GM23338 (cell line): ENCODE data around the gene TRIP4. TPM values are rescaled to one million over a fixed set of nuclear protein-coding genes. Genes with fewer than 3 reads are reported as not detected.

ENCODE experiments used
- ATAC-seq: fragments of 200-7000 bp; cut with Tn5 transposase; 3 replicates; pipeline ENCODE4 v1.9.1; 2020
- DNase-seq: peaks from one replicate; pipeline ENCODE4 v3.0.0-alpha.2; 2015; ENCODE audit warnings: low spot score
- H2AFZ ChIP-seq: fragments of 200-600 bp; sonication (generic); 2 replicates; pipeline ENCODE4 v1.8.0; 2016; ENCODE audit warnings: antibody characterized with exemption, mild to moderate bottlenecking, moderate library complexity
- H3F3A ChIP-seq: fragments of 200-600 bp; sonication (generic); replicated peaks from 2 replicates; pipeline ENCODE4 v1.8.0; 2017; ENCODE audit warnings: antibody characterized with exemption, mixed run types, low read depth
- H3K27ac ChIP-seq: fragments of 200-600 bp; sonication (generic); 2 replicates; pipeline ENCODE4 v1.6.1; 2016; ENCODE audit warnings: low read depth
- H3K27me3 ChIP-seq: fragments of 200-600 bp; sonication (generic); 2 replicates; pipeline ENCODE4 v1.8.0; 2016; ENCODE audit warnings: mild to moderate bottlenecking, mixed run types, moderate library complexity; ENCODE audit not compliant: insufficient read depth
- H3K36me3 ChIP-seq: fragments of 200-600 bp; sonication (generic); 2 replicates; pipeline ENCODE4 v1.8.0; 2016; ENCODE audit warnings: mild to moderate bottlenecking; ENCODE audit not compliant: insufficient read depth
- H3K4me1 ChIP-seq: fragments of 200-600 bp; sonication (generic); 2 replicates; pipeline ENCODE4 v1.8.0; 2016; ENCODE audit warnings: mild to moderate bottlenecking, moderate library complexity; ENCODE audit not compliant: insufficient read depth
- H3K4me2 ChIP-seq: fragments of 200-600 bp; sonication (generic); 2 replicates; pipeline ENCODE4 v1.7.1; 2017; ENCODE audit warnings: mixed run types
- H3K4me3 ChIP-seq: fragments of 200-600 bp; sonication (generic); 2 replicates; pipeline ENCODE4 v1.6.1; 2016; ENCODE audit warnings: mixed run types
- H3K79me2 ChIP-seq: fragments of 200-600 bp; sonication (generic); replicated peaks from 2 replicates; pipeline ENCODE4 v1.8.0; 2017; ENCODE audit warnings: mild to moderate bottlenecking; ENCODE audit not compliant: insufficient read depth
- H3K9me2 ChIP-seq: fragments of 200-600 bp; sonication (generic); 2 replicates; pipeline ENCODE4 v1.8.0; 2017; ENCODE audit not compliant: insufficient read depth
- H4K20me1 ChIP-seq: fragments of 200-600 bp; sonication (generic); replicated peaks from 2 replicates; pipeline ENCODE4 v1.8.0; 2017; ENCODE audit warnings: mild to moderate bottlenecking; ENCODE audit not compliant: insufficient read depth
- H3K27ac Mint-ChIP-seq: 2 replicates; pipeline ENCODE4 v1.8.0; 2020; ENCODE audit warnings: inconsistent platforms, mild to moderate bottlenecking, moderate library complexity, mixed read lengths
- H3K27me3 Mint-ChIP-seq: 3 replicates; pipeline ENCODE4 v1.8.0; 2022; ENCODE audit warnings: low read depth, mild to moderate bottlenecking, moderate library complexity, mixed read lengths, inconsistent platforms; ENCODE audit not compliant: insufficient read depth, poor library complexity
- H3K36me3 Mint-ChIP-seq: 3 replicates; pipeline ENCODE4 v1.8.0; 2021; ENCODE audit warnings: low read depth, mild to moderate bottlenecking, inconsistent platforms, moderate library complexity, mixed read lengths
- H3K4me1 Mint-ChIP-seq: 3 replicates; pipeline ENCODE4 v1.8.0; 2020; ENCODE audit warnings: mild to moderate bottlenecking, inconsistent platforms, mixed read lengths
- H3K4me3 Mint-ChIP-seq: 3 replicates; pipeline ENCODE4 v1.8.0; 2021; ENCODE audit warnings: moderate library complexity, mild to moderate bottlenecking, inconsistent platforms, mixed read lengths
- H3K9me3 Mint-ChIP-seq: 3 replicates; pipeline ENCODE4 v1.8.0; 2020; ENCODE audit warnings: moderate library complexity, mild to moderate bottlenecking, inconsistent platforms, mixed read lengths
- CREB1 ChIP-seq: fragments of 250-450 bp; sonication (Bioruptor Pico); IDR thresholded peaks from 2 replicates; pipeline ENCODE4 v1.5.0; 2020; ENCODE audit warnings: low read depth, mild to moderate bottlenecking, moderate library complexity
- ETS1 ChIP-seq: IDR thresholded peaks from 2 replicates; pipeline ENCODE4 v1.6.1; 2016; ENCODE audit warnings: antibody characterized with exemption
- EZH2 ChIP-seq: fragments of 200-600 bp; sonication (generic); IDR thresholded peaks from one replicate; pipeline ENCODE4 v1.8.0; 2017; ENCODE audit warnings: antibody characterized with exemption, mild to moderate bottlenecking, low read depth; ENCODE audit not compliant: unreplicated experiment
- EZH2phosphoT487 ChIP-seq: fragments of 200-600 bp; sonication (generic); IDR thresholded peaks from one replicate; pipeline ENCODE4 v1.8.1; 2018; ENCODE audit warnings: antibody characterized with exemption; ENCODE audit not compliant: unreplicated experiment
- JUNB ChIP-seq: IDR thresholded peaks from one replicate; pipeline ENCODE4 v1.6.1; 2016; ENCODE audit warnings: antibody characterized with exemption; ENCODE audit not compliant: unreplicated experiment
- NANOG ChIP-seq: IDR thresholded peaks from 2 replicates; pipeline ENCODE4 v1.6.1; 2016; ENCODE audit warnings: antibody characterized with exemption, borderline replicate concordance
- POLR2AphosphoS5 ChIP-seq: IDR thresholded peaks from 2 replicates; pipeline ENCODE4 v1.6.1; 2016; ENCODE audit warnings: antibody characterized with exemption, low read depth
- ZNF114 ChIP-seq: fragments of 250-450 bp; sonication (Bioruptor Pico); IDR thresholded peaks from 2 replicates; pipeline ENCODE4 v1.5.0; 2020; ENCODE audit warnings: mild to moderate bottlenecking, moderate library complexity
- ZNF331 ChIP-seq: fragments of 250-450 bp; sonication (Bioruptor Pico); IDR thresholded peaks from 2 replicates; pipeline ENCODE4 v1.5.0; 2020; ENCODE audit warnings: low read depth, mild to moderate bottlenecking, moderate library complexity
- polyA plus RNA-seq: library from polyadenylated mRNA; unstranded; fragments of >200 nt; fragmentation: Nextera tagmentation; extraction: Ambion mirVana; gene quantifications from 2 replicates; pipeline ENCODE4 v1.2.1, GENCODE V29; 2016
- total RNA-seq: library from RNA; depleted of rRNA; stranded (reverse); fragments of >200 nt; shearing (Covaris generic); gene quantifications from 2 replicates; pipeline ENCODE4 v1.2.3, GENCODE V29; 2014
- TF ChIP-seq, protein P1 (sequence below): IDR thresholded peaks from one replicate; pipeline ENCODE4 v1.6.1; 2018; ENCODE audit warnings: antibody characterized with exemption; ENCODE audit not compliant: unreplicated experiment

TRIP4 gene
- total and polyA plus RNA-seq, 2 experiments from 2014 or later = 10.3 to 16.0 TPM

DNA sequence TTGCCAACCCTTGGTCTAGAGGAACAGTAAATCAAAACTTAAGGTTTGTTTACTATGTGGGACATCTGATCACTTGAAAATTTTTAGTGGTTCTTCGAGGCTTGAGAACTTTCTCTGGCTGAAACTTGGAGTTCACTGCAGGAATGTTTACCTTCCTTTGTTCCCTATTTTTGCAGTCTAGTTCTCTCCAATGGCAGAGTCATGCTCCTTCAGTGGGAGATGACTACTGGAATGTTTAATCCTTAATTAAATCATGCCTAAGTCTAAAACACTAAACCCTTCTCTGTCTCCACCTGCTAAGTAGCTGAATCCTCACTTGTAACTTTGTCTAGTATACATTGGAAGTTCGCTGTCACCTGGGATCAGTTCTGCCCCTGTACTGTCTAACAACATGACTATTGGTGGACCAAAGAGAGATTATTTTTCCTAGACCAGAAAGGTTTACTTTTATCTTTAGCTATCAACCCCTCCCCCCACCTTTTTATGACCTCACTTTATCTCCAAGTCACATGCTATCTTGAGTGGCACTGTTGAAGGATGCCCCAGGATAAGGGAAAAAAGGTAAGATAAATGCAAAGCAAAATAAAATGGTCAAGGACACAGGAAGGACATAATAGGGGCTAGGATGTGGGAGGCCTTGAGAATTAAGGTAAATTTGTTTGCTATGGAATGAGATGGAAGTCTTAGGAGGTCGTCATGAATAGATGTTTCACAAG lies 71.6 kb downstream of the TRIP4 start (continued):
- TF ChIP-seq NANOG = no peak
- no peak for TF ChIP-seq EZH2phosphoT487
- TF ChIP-seq EZH2 = no peak

GRCh38 chr15:64460206-64460723 lies 72.6 kb downstream of the TRIP4 start, which contains the start of gene ZNF609:
TSS of gene ZNF609 (plus strand) at chr15:64460578. CDS start at chr15:64499420, 38,842 bp downstream.
- H3K27ac ChIP-seq = peak within 1 kb of the TSS; percentile 95
- peak within 1 kb of the TSS; percentile 84 for H3K4me3 ChIP-seq
- no peaks in the 10 kb centered on the region for H3K36me3 ChIP-seq
- peaks cover 27% of the 10 kb centered on the region for H4K20me1 ChIP-seq
- Mint-ChIP-seq H3K9me3 (no peaks in the 10 kb centered on the region), H3K4me3 (peak within 1 kb of the TSS; percentile 88), H3K4me1 (peaks cover 47% of the 10 kb centered on the region), H3K27ac (peak within 1 kb of the TSS; percentile 92), H3K36me3 (no peaks in the 10 kb centered on the region; the same call in 1 of the 3 replicates), H3K27me3 (peaks cover 2% of the 10 kb centered on the region)
- no peaks in the 10 kb centered on the region for H3K27me3 ChIP-seq
- ATAC-seq = peak; percentile 78
- TF ChIP-seq, protein P1, sequence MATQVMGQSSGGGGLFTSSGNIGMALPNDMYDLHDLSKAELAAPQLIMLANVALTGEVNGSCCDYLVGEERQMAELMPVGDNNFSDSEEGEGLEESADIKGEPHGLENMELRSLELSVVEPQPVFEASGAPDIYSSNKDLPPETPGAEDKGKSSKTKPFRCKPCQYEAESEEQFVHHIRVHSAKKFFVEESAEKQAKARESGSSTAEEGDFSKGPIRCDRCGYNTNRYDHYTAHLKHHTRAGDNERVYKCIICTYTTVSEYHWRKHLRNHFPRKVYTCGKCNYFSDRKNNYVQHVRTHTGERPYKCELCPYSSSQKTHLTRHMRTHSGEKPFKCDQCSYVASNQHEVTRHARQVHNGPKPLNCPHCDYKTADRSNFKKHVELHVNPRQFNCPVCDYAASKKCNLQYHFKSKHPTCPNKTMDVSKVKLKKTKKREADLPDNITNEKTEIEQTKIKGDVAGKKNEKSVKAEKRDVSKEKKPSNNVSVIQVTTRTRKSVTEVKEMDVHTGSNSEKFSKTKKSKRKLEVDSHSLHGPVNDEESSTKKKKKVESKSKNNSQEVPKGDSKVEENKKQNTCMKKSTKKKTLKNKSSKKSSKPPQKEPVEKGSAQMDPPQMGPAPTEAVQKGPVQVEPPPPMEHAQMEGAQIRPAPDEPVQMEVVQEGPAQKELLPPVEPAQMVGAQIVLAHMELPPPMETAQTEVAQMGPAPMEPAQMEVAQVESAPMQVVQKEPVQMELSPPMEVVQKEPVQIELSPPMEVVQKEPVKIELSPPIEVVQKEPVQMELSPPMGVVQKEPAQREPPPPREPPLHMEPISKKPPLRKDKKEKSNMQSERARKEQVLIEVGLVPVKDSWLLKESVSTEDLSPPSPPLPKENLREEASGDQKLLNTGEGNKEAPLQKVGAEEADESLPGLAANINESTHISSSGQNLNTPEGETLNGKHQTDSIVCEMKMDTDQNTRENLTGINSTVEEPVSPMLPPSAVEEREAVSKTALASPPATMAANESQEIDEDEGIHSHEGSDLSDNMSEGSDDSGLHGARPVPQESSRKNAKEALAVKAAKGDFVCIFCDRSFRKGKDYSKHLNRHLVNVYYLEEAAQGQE = no peak
- peak; percentile 50 for TF ChIP-seq POLR2AphosphoS5
- peak; percentile 77 for TF ChIP-seq CREB1 (CRISPR knock-in tag)
- no peak for TF ChIP-seq JUNB
- TF ChIP-seq ETS1 = no peak
- peak; percentile 64; the same call in 1 of the 2 replicates for TF ChIP-seq ZNF114 (CRISPR knock-in tag)
- 0 out of 2 replicates have a peak, but pooled peaks have one; percentile 38 for TF ChIP-seq NANOG
- no peak for TF ChIP-seq EZH2
- no peak for TF ChIP-seq ZNF331 (CRISPR knock-in tag)
- H3K4me2 ChIP-seq = peak within 1 kb of the TSS; percentile 91
- H3K9me2 ChIP-seq = no peaks in the 10 kb centered on the region
- H2AFZ ChIP-seq = peak within 1 kb of the TSS; percentile 80
- H3F3A ChIP-seq = peaks cover 9% of the 10 kb centered on the region; the same call in 1 of the 2 replicates
- peaks cover 41% of the 10 kb centered on the region for H3K4me1 ChIP-seq
- peak; percentile 100 for DNase-seq
- peaks cover 41% of the 10 kb centered on the region for H3K79me2 ChIP-seq
